ENCODE data around the gene NOL4L. TPM values are rescaled to one million over a fixed set of nuclear protein-coding genes. Genes with fewer than 3 reads are reported as not detected.

The NOL4L gene
- total and polyA plus RNA-seq, 2 experiments from 2014 or later = 38.8 to 39.2 TPM

Other genes starting within 250 kb of the NOL4L start
- gene ASXL1, start 227.0 kb downstream of the NOL4L start, total RNA-seq (2014; rRNA removed; shearing (Covaris generic)) = 29.0 and 33.0 TPM in 2 replicates
- gene ASXL1, start 227.0 kb downstream of the NOL4L start, polyA plus RNA-seq (2016; fragmentation: Nextera tagmentation; extraction: Ambion mirVana) = 10.4 and 20.8 TPM in 2 replicates
- 0.08 TPM in 1 of 2 replicates, not detected in the other for gene C20orf203, start 88.6 kb upstream of the NOL4L start, total RNA-seq (2014; rRNA removed; shearing (Covaris generic))
- 0.03 and 0.11 TPM in 2 replicates for gene C20orf203, start 88.6 kb upstream of the NOL4L start, polyA plus RNA-seq (2016; fragmentation: Nextera tagmentation; extraction: Ambion mirVana)
- gene COMMD7, start 158.1 kb upstream of the NOL4L start, total RNA-seq (2014; rRNA removed; shearing (Covaris generic)) = 84.7 and 86.4 TPM in 2 replicates
- gene COMMD7, start 158.1 kb upstream of the NOL4L start, polyA plus RNA-seq (2016; fragmentation: Nextera tagmentation; extraction: Ambion mirVana) = 67.3 and 70.4 TPM in 2 replicates
- gene DNMT3B, start 177.1 kb upstream of the NOL4L start, total RNA-seq (2014; rRNA removed; shearing (Covaris generic)) = 2,222 and 2,281 TPM in 2 replicates
- gene DNMT3B, start 177.1 kb upstream of the NOL4L start, polyA plus RNA-seq (2016; fragmentation: Nextera tagmentation; extraction: Ambion mirVana) = 711 and 726 TPM in 2 replicates
- gene MAPRE1, start 234.6 kb upstream of the NOL4L start, total RNA-seq (2014; rRNA removed; shearing (Covaris generic)) = 152 and 177 TPM in 2 replicates
- gene MAPRE1, start 234.6 kb upstream of the NOL4L start, polyA plus RNA-seq (2016; fragmentation: Nextera tagmentation; extraction: Ambion mirVana) = 61.2 and 69.3 TPM in 2 replicates

Measured in GM23338 (cell line).